HG03196 (cell line): Measurements from ENCODE around the gene PFAS.
"Not testable (repeated sequence)": the region's sequence is repeated elsewhere in the genome, so short reads cannot be mapped to it uniquely, and the experiment has no call there.

ENCODE experiments used
- ATAC-seq: cut with Tn5 transposase; IDR thresholded peaks from one replicate; pipeline ENCODE4 v1.9.1; 2021; ENCODE audit not compliant: unreplicated experiment

Gene PFAS

GRCh38 chr17:8248751-8249607, at the start of gene PFAS:
TSS of gene PFAS (plus strand) at chr17:8249289. CDS start at chr17:8253938, 4,649 bp downstream.
- ATAC-seq: peak; percentile 48

- no peak for ATAC-seq
Observed at GRCh38 chr17:8204761-8205555, 44.1 kb upstream of the PFAS start.

- no peak for ATAC-seq
Observed at GRCh38 chr17:8206536-8206935, 42.6 kb upstream of the PFAS start.

- peak; percentile 81 for ATAC-seq
Observed at GRCh38 chr17:8209907-8210760, 39.0 kb upstream of the PFAS start, which contains the start of gene AURKB. TSS of gene AURKB (minus strand) at chr17:8210575. CDS start at chr17:8210224, 351 bp downstream.

- no peak for ATAC-seq
Observed at GRCh38 chr17:8210761-8211458, 38.2 kb upstream of the PFAS start.

- ATAC-seq: no peak
Observed at GRCh38 chr17:8212312-8213180, 36.5 kb upstream of the PFAS start.

- ATAC-seq: not testable (repeated sequence)
Observed at GRCh38 chr17:8214000-8214399, 35.1 kb upstream of the PFAS start.

- no peak for ATAC-seq
Observed at GRCh38 chr17:8220783-8221662, 28.1 kb upstream of the PFAS start.

- ATAC-seq: peak; percentile 43
Observed at GRCh38 chr17:8221663-8222379, 27.3 kb upstream of the PFAS start.

- peak; percentile 25 for ATAC-seq
Observed at GRCh38 chr17:8222380-8222629, 26.8 kb upstream of the PFAS start.

- ATAC-seq: peak; percentile 34
Observed at GRCh38 chr17:8222630-8223355, 26.3 kb upstream of the PFAS start.

GRCh38 chr17:8223356-8224126, 25.5 kb upstream of the PFAS start:
- no peak for ATAC-seq

- ATAC-seq: no peak
Observed at GRCh38 chr17:8224891-8225812, 23.9 kb upstream of the PFAS start.

- no peak for ATAC-seq
Observed at GRCh38 chr17:8225813-8226535, 23.1 kb upstream of the PFAS start.
